SU-DHL-6 (cell line): ENCODE measurements around the gene APBB2.
A peak's percentile ranks its signal among the peaks of the same experiment; 100 is the strongest.
"Not testable (repeated sequence)": the region's sequence is repeated elsewhere in the genome, so short reads cannot be mapped to it uniquely, and the experiment has no call there.

Experiments used
- H2AFZ ChIP-seq: fragments of 200-600 bp; sonication (generic); 2 replicates; pipeline ENCODE4 v1.6.1; 2014; ENCODE audit warnings: low read depth, mild to moderate bottlenecking, moderate library complexity, mixed read lengths, antibody characterized with exemption, low read length; ENCODE audit not compliant: severe bottlenecking
- H3F3A ChIP-seq: fragments of 200-600 bp; shearing (Covaris generic); 2 replicates; pipeline ENCODE4 v1.6.0; 2016; ENCODE audit warnings: antibody characterized with exemption, mild to moderate bottlenecking; ENCODE audit not compliant: insufficient read depth
- H3K27ac ChIP-seq: fragments of 200-600 bp; sonication (generic); 2 replicates; pipeline ENCODE4 v1.5.1; 2016; ENCODE audit warnings: low read depth, mild to moderate bottlenecking, low read length, moderate library complexity, mixed read lengths
- H3K27me3 ChIP-seq: fragments of 200-600 bp; sonication (generic), shearing (Covaris generic); 2 replicates; pipeline ENCODE4 v1.6.0; 2014; ENCODE audit warnings: mild to moderate bottlenecking, low read length
- H3K36me3 ChIP-seq: fragments of 200-600 bp; sonication (generic); 2 replicates; pipeline ENCODE4 v1.6.1; 2014; ENCODE audit warnings: mild to moderate bottlenecking, low read length, mixed read lengths
- H3K4me2 ChIP-seq: fragments of 300-600, 200-600 bp; shearing (Covaris generic), sonication (generic); 2 replicates; pipeline ENCODE4 v1.6.0; 2014; ENCODE audit warnings: low read length, low read depth, mild to moderate bottlenecking; ENCODE audit not compliant: poor library complexity, severe bottlenecking
- H3K4me3 ChIP-seq: fragments of 200-600 bp; sonication (generic); 2 replicates; pipeline ENCODE4 v1.5.1; 2014; ENCODE audit warnings: antibody characterized with exemption, low read length, mild to moderate bottlenecking, mixed read lengths; ENCODE audit not compliant: insufficient read depth, poor library complexity, severe bottlenecking
- H3K79me2 ChIP-seq: fragments of 200-600 bp; sonication (generic); 2 replicates; pipeline ENCODE4 v1.6.1; 2014; ENCODE audit warnings: mild to moderate bottlenecking, low read length, moderate library complexity; ENCODE audit not compliant: insufficient read depth
- H3K9ac ChIP-seq: fragments of 200-600 bp; sonication (generic); 2 replicates; pipeline ENCODE4 v1.7.0; 2014; ENCODE audit warnings: mild to moderate bottlenecking, low read length
- H3K9me2 ChIP-seq: fragments of 200-600 bp; sonication (generic); replicated peaks from 2 replicates; pipeline ENCODE4 v1.6.1; 2014; ENCODE audit warnings: low read length; ENCODE audit not compliant: insufficient read depth
- H3K9me3 ChIP-seq: fragments of 200-600 bp; sonication (generic); 2 replicates; pipeline ENCODE4 v1.6.1; 2014; ENCODE audit warnings: low read length, mixed read lengths; ENCODE audit not compliant: insufficient read depth
- H4K20me1 ChIP-seq: fragments of 200-600 bp; sonication (generic); 2 replicates; pipeline ENCODE4 v1.6.1; 2014; ENCODE audit warnings: low read depth, mild to moderate bottlenecking, antibody characterized with exemption, low read length, moderate library complexity, mixed read lengths
- CTCF ChIP-seq: fragments of 200-600 bp; sonication (generic); IDR thresholded peaks from one replicate; pipeline ENCODE4 v1.5.1; 2017; ENCODE audit warnings: antibody characterized with exemption, mild to moderate bottlenecking, low read length, moderate library complexity; ENCODE audit not compliant: insufficient read depth, poor library complexity, severe bottlenecking
- EZH2phosphoT487 ChIP-seq: fragments of 200-600 bp; sonication (generic), shearing (Covaris generic); conservative IDR thresholded peaks from 2 replicates; pipeline ENCODE4 v1.6.1; 2018; ENCODE audit warnings: mild to moderate bottlenecking, antibody characterized with exemption, low read length, moderate library complexity, mixed read lengths

The APBB2 gene

GRCh38 chr4:40998675-40999358 lies 215.5 kb downstream of the APBB2 start:
- H3K27me3 ChIP-seq: no peaks in the 10 kb centered on the region
- no peaks in the 10 kb centered on the region for H3K36me3 ChIP-seq
- H3K9me2 ChIP-seq: no peaks in the 10 kb centered on the region
- H3K9ac ChIP-seq: no peak overlapping the region
- H3K4me3 ChIP-seq: no peak overlapping the region
- H3K4me2 ChIP-seq: no peak overlapping the region
- no peaks in the 10 kb centered on the region for H4K20me1 ChIP-seq
- H3K9me3 ChIP-seq: no peaks in the 10 kb centered on the region
- H3K27ac ChIP-seq: no peak overlapping the region
- peaks cover 18% of the 10 kb centered on the region for H3F3A ChIP-seq
- H2AFZ ChIP-seq: no peak overlapping the region
- 0 out of 2 replicates have a peak, but pooled peaks cover 13% of the 10 kb centered on the region for H3K79me2 ChIP-seq
- no peak for TF ChIP-seq CTCF
- no peak for TF ChIP-seq EZH2phosphoT487

GRCh38 chr4:40995850-40996249 lies 218.5 kb downstream of the APBB2 start:
- peak overlapping the region; percentile 1; the same call in 1 of the 2 replicates for H3K9ac ChIP-seq
- peaks cover 48% of the 10 kb centered on the region for H3F3A ChIP-seq
- no peaks in the 10 kb centered on the region for H3K36me3 ChIP-seq
- H4K20me1 ChIP-seq: no peaks in the 10 kb centered on the region
- no peak overlapping the region for H3K4me3 ChIP-seq
- TF ChIP-seq CTCF: no peak
- TF ChIP-seq EZH2phosphoT487: no peak
- H3K4me2 ChIP-seq: peak overlapping the region; percentile 16
- H3K27me3 ChIP-seq: no peaks in the 10 kb centered on the region
- H3K79me2 ChIP-seq: 0 out of 2 replicates have a peak, but pooled peaks cover 13% of the 10 kb centered on the region
- H2AFZ ChIP-seq: no peak overlapping the region
- H3K9me2 ChIP-seq: no peaks in the 10 kb centered on the region
- no peaks in the 10 kb centered on the region for H3K9me3 ChIP-seq
- H3K27ac ChIP-seq: peak overlapping the region; percentile 99

GRCh38 chr4:40994321-40994720 lies 220.0 kb downstream of the APBB2 start:
- not testable (repeated sequence) for H3K9me3 ChIP-seq, H4K20me1 ChIP-seq, H3K9me2 ChIP-seq, H2AFZ ChIP-seq, H3K36me3 ChIP-seq, H3K27me3 ChIP-seq, H3K4me3 ChIP-seq
- Histone ChIP-seq H3K79me2 (0 out of 2 replicates have a peak, but pooled peaks cover 13% of the 10 kb centered on the region), H3K4me2 (peak overlapping the region; percentile 99), H3K27ac (peak overlapping the region; percentile 99), H3F3A (peaks cover 52% of the 10 kb centered on the region), H3K9ac (peak overlapping the region; percentile 62)

- H3K36me3 ChIP-seq, H3K9me3 ChIP-seq, H3K27me3 ChIP-seq, H4K20me1 ChIP-seq, H2AFZ ChIP-seq, H3K9me2 ChIP-seq: not testable (repeated sequence)
- H3K4me3 ChIP-seq: peak overlapping the region; percentile 7
- peak overlapping the region; percentile 99 for H3K27ac ChIP-seq
- H3K4me2 ChIP-seq: peak overlapping the region; percentile 99
- H3F3A ChIP-seq: peaks cover 52% of the 10 kb centered on the region
- 0 out of 2 replicates have a peak, but pooled peaks cover 13% of the 10 kb centered on the region for H3K79me2 ChIP-seq
- peak overlapping the region; percentile 62 for H3K9ac ChIP-seq
These were observed 221.0 kb downstream of the APBB2 start for GRCh38 chr4:40993296-40993693.
